ELF-1 (cell line): Measurements from ENCODE around the gene TSPY10.
"Not testable (repeated sequence)": the region's sequence is repeated elsewhere in the genome, so short reads cannot be mapped to it uniquely, and the experiment has no call there.

Experiments used
- DNase-seq: peaks from one replicate; pipeline ENCODE4 v3.0.0-alpha.2; 2016; ENCODE audit warnings: low read depth, low spot score

Gene TSPY10

GRCh38 chrY:9527580-9527979 is at the start of gene TSPY10:
Gene TSPY10, plus strand, starts transcription at chrY:9527880. Its CDS starts 46 bp downstream, at chrY:9527926.
- DNase-seq: not testable (repeated sequence)

GRCh38 chrY:9486967-9487366 is 40.7 kb upstream of the TSPY10 start, which contains the start of gene TSPY9:
Gene TSPY9, plus strand, starts transcription at chrY:9487267. Its CDS starts 46 bp downstream, at chrY:9487313.
- not testable (repeated sequence) for DNase-seq

- not testable (repeated sequence) for DNase-seq
Observed at GRCh38 chrY:9504396-9504795, 23.3 kb upstream of the TSPY10 start.

DNA sequence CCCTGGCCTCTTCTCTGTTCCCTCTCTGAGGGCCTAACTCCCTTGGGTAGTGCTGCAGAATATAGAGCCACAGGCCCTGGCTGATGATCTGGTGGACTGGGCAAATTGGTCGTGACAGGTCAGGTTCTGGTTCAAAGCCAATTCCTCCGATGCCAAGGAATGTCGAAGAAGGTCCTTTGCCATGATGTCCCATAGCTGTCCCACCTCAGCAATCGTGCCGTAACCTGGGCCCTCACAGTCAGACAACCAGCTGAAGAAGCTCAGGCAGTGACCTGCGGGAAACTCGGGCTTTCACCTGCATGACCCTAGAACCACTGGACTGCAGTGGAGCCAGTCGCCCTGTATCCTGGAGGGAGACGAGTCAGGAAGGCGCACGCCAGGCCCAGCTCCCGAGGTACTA is 11.4 kb upstream of the TSPY10 start:
- DNase-seq: not testable (repeated sequence)
